Mononuclear cell (primary cell): Measurements from ENCODE around the gene SIAH1. TPM values are rescaled to one million over a fixed set of nuclear protein-coding genes. Genes with fewer than 3 reads are reported as not detected.
"Not testable (repeated sequence)": the region's sequence is repeated elsewhere in the genome, so short reads cannot be mapped to it uniquely, and the experiment has no call there.

Experiments used
- H3K27me3 ChIP-seq: 2 replicates; pipeline ENCODE4 v1.6.0; 2011; ENCODE audit warnings: low read length, control low read depth; ENCODE audit not compliant: insufficient read depth
- H3K4me1 ChIP-seq: 2 replicates; pipeline ENCODE4 v1.5.1; 2011; ENCODE audit warnings: mild to moderate bottlenecking, low read length, control low read depth; ENCODE audit not compliant: insufficient read depth
- H3K4me3 ChIP-seq: 2 replicates; pipeline ENCODE4 v1.5.1; 2011; ENCODE audit warnings: mild to moderate bottlenecking, low read length, moderate library complexity
- H3K9me3 ChIP-seq: 2 replicates; pipeline ENCODE4 v1.5.1; 2011; ENCODE audit warnings: low read depth, mild to moderate bottlenecking, control low read depth, low read length
- total RNA-seq: library from RNA; depleted of rRNA; stranded (reverse); fragments of >200 nt; gene quantifications from one replicate; pipeline ENCODE4 v1.2.3, GENCODE V29; 2012

SIAH1 gene, protein sequence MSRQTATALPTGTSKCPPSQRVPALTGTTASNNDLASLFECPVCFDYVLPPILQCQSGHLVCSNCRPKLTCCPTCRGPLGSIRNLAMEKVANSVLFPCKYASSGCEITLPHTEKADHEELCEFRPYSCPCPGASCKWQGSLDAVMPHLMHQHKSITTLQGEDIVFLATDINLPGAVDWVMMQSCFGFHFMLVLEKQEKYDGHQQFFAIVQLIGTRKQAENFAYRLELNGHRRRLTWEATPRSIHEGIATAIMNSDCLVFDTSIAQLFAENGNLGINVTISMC
- total RNA-seq: 67.7 TPM

DNA sequence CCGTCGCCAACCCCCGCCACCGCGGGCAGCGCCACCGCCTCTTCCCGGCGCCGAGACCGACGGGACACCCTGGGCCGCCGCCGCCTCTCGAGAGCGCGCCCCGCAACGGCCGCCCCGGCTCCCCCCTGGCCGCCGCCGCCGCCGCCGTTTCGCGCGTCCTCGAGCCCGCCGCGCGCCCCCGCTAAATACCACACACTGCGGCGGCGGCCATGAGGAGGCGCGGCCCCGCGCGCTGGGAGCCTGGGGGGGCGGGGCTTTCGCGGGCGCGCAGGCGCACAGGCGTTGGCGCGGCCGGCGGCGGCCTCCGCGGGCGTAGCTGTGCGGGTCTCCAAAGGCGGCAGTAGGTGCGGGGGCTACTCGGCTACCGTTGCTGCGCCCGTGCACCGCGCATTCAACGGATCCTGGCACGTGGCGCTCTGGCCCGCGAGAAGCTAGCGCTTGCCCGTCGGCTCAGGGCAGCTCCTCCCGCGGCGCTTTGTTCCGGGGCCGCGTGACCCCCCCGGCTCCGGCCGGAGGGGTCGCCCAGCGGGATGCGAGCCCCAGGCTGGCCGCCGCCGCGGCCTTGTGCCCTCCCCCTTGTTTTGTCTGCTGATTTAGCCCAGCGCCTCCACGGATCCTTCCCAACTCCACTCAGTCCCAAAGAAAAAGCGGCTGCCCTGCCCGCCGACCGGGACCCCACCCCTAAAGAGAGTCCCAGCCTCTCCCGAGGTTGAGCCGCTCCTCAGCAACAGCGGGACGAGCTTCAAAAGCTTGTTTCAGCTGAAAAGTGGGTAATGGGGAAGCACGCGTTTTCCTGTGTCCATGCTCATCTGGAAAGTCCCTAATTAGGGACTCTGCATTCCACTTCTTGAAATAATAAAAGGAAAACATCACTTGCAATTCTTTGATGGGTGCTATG lies at the start of gene SIAH1:
SIAH1 (minus strand) TSS at position 161 of the 898 bp plus-strand sequence. CDS start 22,985 bp downstream, outside the sequence.
- Histone ChIP-seq H3K4me1 (peaks cover 37% of the 10 kb centered on the region), H3K9me3 (no peaks in the 10 kb centered on the region)

GRCh38 chr16:48434653-48435317 lies 49.6 kb upstream of the SIAH1 start:
- Histone ChIP-seq H3K27me3 (no peaks in the 10 kb centered on the region), H3K4me1 (peaks cover 48% of the 10 kb centered on the region), H3K4me3 (no peak overlapping the region), H3K9me3 (no peaks in the 10 kb centered on the region)

More for the DNA sequence above, at the start of gene SIAH1:
- peak within 1 kb of the TSS; percentile 84 for H3K4me3 ChIP-seq
- no peaks in the 10 kb centered on the region for H3K27me3 ChIP-seq

DNA sequence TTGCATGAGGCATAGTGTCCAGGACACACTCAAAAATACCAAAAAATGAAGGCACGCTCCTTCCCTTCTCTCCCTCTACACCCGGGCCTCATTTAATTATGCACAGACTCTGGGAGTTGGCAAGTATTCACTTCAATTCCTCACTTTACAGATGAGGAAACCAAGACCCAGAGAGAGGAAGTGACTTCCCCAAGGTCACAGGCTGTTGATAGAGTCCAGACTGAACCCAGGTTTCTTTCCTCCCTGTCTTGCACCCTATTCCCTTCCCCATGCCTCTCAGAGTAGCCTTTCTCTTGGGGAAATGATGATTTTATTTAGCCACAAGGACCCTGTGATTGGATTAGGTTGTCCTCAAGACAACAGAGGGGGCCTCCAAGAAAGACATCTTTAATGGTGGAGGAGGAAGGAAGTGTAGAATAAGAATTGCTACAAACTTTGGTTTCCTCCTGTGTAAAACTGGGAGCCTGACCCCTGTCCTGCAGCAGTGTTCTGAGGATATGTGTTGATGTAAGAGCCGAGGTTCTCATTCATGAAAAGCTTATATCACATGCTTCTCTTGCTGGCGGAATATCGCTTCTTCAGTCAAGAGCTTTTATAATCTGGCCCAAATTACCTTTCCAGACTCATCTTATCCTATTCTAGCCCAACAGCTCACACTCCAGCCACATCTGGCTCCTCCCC lies 48.8 kb upstream of the SIAH1 start:
- peaks cover 48% of the 10 kb centered on the region for H3K4me1 ChIP-seq
- H3K9me3 ChIP-seq: no peaks in the 10 kb centered on the region
- H3K27me3 ChIP-seq: no peaks in the 10 kb centered on the region
- H3K4me3 ChIP-seq: no peak overlapping the region

DNA sequence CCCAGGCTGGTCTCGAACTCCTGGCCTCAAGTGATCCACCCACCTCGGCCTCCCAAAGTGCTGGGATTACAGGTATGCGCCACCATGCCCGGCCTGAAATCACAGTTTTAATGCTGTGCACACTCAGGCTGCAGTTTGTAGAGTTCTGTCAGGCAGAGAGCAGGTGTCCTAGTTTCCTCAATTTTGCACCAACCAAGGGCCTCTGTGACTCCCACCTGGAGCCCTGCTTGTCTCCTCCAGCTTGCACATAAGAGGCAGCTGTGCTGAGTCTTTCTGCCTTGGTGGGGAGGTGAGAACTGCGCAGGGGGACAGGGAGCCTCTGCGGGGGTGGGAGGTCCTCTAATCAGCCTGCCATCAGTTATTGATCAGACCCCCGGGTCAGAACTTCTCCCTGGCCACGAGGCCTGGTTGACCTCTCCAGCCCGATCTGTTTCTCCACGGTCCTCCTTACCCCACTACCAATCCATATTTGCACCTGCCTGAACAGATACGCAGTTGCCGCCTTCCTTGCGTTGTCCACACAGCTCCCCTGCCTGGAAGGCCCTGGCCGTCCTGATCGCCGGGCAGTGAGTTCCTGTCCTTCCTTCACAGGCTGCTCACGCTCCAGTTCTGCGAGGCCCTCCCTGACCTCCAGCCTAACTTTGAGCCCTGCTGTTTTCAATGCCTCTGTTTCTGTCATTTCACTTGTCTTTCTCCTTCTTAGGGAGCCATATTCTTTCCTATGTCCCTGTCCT lies 48.1 kb upstream of the SIAH1 start:
- no peaks in the 10 kb centered on the region for H3K27me3 ChIP-seq
- peaks cover 48% of the 10 kb centered on the region for H3K4me1 ChIP-seq
- H3K4me3 ChIP-seq: no peak overlapping the region
- no peaks in the 10 kb centered on the region for H3K9me3 ChIP-seq

GRCh38 chr16:48432136-48432535 lies 46.9 kb upstream of the SIAH1 start:
- Histone ChIP-seq H3K4me1 (peaks cover 48% of the 10 kb centered on the region), H3K9me3 (no peaks in the 10 kb centered on the region), H3K27me3 (no peaks in the 10 kb centered on the region), H3K4me3 (no peak overlapping the region)

DNA sequence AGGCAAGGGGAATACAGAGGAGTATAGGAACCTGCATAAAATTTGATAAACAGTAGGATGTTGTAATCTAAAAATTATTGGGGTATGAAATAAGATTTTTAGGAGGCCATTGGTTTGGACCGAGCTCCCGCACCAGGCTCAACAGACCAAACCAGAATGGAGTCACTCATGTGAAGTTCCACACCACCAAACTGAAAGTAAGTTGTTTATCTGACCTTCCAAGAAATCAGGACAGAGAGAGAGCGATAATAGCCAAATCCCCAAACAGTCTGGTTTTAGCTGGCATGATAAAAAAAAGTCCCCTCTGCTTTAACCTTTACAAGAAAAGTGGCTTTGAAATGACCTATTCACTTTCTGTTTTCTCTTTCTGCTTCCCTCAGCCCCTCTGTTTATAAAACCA lies 45.7 kb upstream of the SIAH1 start:
- no peaks in the 10 kb centered on the region for H3K27me3 ChIP-seq
- H3K9me3 ChIP-seq: no peaks in the 10 kb centered on the region
- no peak overlapping the region for H3K4me3 ChIP-seq
- H3K4me1 ChIP-seq: peaks cover 52% of the 10 kb centered on the region

GRCh38 chr16:48426244-48427141 lies 41.3 kb upstream of the SIAH1 start:
- Histone ChIP-seq H3K9me3 (no peaks in the 10 kb centered on the region), H3K4me1 (peaks cover 10% of the 10 kb centered on the region), H3K27me3 (no peaks in the 10 kb centered on the region), H3K4me3 (no peak overlapping the region)

DNA sequence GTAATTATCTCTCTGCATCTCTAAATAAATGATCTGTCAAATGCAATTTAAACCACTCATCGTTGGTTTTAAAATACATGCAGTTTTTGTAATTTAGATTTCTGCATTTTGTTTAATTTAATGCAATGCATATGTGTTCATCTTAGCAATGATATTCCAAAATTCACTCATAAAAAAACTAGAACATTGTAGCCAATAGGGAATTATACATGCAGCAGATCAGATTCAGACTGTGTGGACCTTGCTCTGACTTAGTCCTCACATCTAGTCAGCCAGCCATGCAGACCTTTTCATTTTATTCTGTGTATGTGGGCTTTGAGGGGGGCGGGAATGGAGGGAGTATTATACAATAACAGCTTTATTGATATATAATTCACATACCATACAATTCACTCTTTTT lies 37.3 kb upstream of the SIAH1 start:
- no peak overlapping the region for H3K4me3 ChIP-seq
- H3K9me3 ChIP-seq: no peaks in the 10 kb centered on the region
- H3K4me1 ChIP-seq: peaks cover 4% of the 10 kb centered on the region
- H3K27me3 ChIP-seq: no peaks in the 10 kb centered on the region

- H3K9me3 ChIP-seq: no peaks in the 10 kb centered on the region
- H3K27me3 ChIP-seq: no peaks in the 10 kb centered on the region
- no peak overlapping the region for H3K4me3 ChIP-seq
- peaks cover 4% of the 10 kb centered on the region for H3K4me1 ChIP-seq
Measured at GRCh38 chr16:48421741-48422140, 36.5 kb upstream of the SIAH1 start.

GRCh38 chr16:48420437-48420836 lies 35.2 kb upstream of the SIAH1 start:
- Histone ChIP-seq H3K27me3 (no peaks in the 10 kb centered on the region), H3K4me3 (no peak overlapping the region), H3K9me3 (no peaks in the 10 kb centered on the region), H3K4me1 (no peaks in the 10 kb centered on the region)

GRCh38 chr16:48416617-48417016 lies 31.4 kb upstream of the SIAH1 start:
- not testable (repeated sequence) for H3K27me3 ChIP-seq, H3K9me3 ChIP-seq, H3K4me1 ChIP-seq, H3K4me3 ChIP-seq

- H3K9me3 ChIP-seq: no peaks in the 10 kb centered on the region
- no peaks in the 10 kb centered on the region for H3K4me1 ChIP-seq
- no peak overlapping the region for H3K4me3 ChIP-seq
- no peaks in the 10 kb centered on the region for H3K27me3 ChIP-seq
Measured at GRCh38 chr16:48413272-48413671, 28.1 kb upstream of the SIAH1 start.

GRCh38 chr16:48409839-48410632 lies 24.8 kb upstream of the SIAH1 start:
- Histone ChIP-seq H3K4me1 (no peaks in the 10 kb centered on the region), H3K27me3 (no peaks in the 10 kb centered on the region), H3K4me3 (no peak overlapping the region), H3K9me3 (no peaks in the 10 kb centered on the region)
